ENCODE data around the gene DLG2.
"Not testable (repeated sequence)": the region's sequence is repeated elsewhere in the genome, so short reads cannot be mapped to it uniquely, and the experiment has no call there.

DLG2 gene

DNA sequence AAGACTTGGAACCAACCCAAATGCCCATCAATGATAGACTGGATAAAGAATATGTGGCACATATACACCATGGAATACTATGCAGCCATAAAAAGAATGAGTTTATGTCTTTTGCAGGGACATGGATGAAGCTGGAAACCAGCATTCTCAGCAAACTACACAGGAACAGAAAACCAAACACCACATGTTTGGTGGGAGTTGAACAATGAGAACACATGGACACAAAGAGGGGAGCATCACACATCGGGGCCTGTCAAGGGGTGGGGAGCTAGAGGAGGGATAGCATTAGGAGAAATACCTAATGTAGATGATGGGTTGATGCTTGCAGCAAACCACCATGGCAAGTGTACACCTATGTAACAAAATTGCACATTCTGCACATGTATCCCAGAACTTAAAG is 397.4 kb downstream of the DLG2 start:
- not testable (repeated sequence) for DNase-seq (ENCODE audit: low read depth)

DNA sequence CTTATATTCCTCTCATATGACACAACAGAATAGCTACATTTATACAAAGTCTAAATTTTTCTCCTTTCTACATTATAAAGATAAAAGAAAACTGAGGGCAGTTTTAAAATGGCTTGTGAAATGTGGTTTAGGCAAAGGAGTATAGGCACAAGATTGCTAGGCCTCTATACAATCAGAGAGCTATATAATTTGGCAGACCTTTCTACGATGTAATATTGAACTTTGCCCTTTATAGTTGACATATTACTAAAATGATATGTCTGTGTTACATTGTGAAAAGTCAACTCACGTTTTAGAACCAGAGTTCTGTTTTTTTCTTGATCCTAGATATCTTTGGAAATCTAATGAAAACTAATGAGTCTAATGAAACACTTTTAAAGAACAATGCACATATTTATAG is 430.2 kb downstream of the DLG2 start:
- no peak for DNase-seq (ENCODE audit: low read depth)

DNA sequence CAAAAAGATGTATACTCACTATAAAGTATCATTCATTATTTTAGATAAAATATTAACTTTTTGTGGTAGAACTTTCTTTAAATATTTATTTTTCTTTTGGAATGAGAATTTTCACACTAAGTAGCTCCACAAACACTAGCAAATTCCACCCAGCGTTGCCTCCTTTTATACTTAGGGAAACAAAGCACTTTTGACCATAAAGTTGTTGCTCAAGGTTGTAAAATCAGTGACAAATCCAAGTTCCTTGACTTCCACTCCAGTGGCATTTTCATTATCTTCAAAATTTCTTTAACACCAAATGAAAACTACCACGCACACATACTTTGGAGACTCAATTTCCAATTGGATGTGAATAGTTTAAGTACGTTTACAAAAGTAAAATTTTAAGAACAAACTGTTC is 431.2 kb downstream of the DLG2 start:
- DNase-seq (ENCODE audit: low read depth), result no peak

DNA sequence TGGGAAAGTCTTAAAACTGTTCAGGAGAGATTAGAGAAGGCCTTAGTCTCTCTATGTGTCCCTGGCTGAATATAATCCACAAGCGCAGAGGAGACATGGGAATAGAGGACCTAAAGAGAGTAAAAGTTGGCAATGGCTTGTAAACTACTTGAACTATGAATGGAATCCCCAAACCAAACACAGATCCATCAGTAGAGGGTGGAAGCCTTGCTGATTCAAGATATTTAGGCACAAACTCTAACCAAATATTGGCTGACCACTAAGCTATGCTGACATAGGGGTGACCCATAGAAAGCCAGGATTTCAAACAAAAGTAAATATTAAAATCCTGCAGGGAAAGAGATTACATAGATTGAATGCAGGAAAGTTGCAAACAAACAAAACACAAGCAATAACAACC is 439.2 kb downstream of the DLG2 start:
- no peak for DNase-seq (ENCODE audit: low read depth)

DNA sequence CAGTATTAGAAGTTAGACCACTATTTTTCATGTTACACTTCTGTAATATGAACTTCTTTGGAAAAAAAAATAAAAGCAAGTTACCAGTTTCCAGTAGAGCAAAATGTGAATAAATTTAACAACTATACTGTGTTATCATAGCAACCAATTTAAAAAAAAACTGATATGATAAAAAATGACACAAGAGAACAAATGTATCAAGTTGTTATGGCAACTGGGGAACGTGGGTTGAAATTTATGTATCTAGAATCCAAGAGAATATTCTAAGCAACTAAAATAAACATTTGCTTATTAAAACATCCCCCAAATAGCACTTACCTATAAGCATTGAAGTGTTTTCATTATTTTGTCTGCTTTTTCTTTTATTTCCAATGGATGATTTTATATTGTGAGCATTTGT is 442.4 kb downstream of the DLG2 start:
- DNase-seq (ENCODE audit: low read depth), result no peak

DNA sequence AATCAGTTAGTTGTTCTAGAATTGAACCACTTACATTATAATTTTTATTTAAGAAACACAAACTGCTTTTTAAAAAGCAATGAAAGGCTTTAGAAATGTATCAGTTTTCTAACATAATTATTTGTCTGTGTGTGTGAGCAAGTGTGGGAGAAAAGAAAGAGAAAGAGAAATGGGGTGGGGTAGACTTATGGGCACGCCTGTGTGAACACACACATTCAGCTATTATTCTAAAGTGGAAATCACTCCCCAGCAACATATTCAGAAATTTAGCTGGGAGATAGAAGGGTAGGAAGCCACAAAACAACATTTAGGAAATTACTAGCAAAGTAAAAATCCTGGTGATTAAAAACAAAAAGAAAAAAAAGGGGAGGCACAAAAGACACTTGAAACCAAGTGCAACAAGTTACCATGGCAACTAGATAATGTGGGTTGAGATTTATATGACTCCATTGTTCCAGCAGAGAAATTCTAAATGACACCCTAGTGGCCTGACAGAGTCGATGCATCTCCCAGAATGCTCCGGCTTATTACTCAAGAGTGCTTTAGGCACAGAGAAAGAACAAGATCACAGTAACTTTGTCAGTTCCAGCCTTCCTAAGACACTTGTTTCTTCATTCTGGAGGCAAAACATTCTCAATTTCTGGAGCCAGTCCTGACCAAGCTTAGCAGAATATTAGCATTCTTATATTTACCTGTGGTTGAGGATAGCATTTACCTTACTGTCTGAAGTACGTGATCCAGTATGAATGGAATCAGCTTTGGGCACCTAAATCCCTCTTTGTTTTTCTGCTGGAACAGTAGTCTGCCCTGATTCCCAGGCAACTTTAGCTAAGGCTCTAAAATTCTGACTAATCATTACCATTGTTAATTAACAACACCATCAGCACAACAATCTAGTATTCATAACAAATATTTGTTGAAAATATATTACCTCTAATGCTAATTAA is 444.4 kb downstream of the DLG2 start:
- DNase-seq (ENCODE audit: low read depth), result no peak

DNA sequence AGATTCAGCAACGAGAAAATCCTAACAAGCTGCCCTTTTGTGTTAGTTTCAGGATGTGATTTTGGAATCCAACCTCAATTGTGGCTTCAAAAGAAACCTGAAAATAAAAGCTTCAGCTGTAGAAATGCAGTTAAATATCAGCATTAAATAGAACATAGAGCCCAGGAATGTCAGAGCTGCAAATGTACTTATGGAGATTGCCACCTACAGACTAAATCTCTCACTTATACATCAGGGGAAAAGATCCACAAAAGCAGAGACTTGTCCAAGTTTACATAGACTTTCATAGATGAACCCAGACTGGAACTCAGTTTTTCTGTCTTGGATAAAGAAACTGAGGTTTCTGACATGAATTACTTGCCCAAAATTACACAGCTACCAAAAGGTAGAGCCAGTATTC is 446.6 kb downstream of the DLG2 start:
- no peak for DNase-seq (ENCODE audit: low read depth)

DNA sequence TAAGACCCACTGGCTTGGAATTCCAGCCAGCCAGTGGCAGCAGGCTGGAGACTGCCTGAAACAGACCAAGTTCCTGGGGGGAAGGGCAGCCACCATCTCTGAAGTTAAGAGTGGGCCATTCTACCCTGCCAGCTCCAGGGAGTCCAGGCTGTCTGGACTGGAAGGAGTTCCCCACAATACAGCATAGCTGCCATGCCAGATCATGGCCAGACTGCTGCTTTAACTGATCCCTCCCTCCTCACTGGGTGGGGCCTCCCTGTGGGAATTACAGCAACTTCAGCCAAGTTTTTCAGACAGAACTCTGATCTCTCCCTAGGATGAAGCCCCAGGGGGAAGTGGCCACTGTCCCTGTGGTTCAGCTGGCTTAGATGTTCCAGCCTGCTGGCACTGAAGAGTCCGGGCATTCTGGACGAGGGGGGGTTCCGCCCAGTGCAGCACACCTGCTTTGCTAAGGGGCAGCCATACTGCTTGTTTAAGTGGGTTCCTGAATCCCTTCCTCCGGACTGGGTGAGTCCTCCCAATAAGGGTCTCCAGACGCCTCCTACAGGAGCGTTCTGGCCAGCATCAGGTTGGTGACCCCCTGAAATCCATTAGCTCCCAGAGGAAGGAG is 455.4 kb downstream of the DLG2 start:
- DNase-seq (ENCODE audit: low read depth), result no peak

DNA sequence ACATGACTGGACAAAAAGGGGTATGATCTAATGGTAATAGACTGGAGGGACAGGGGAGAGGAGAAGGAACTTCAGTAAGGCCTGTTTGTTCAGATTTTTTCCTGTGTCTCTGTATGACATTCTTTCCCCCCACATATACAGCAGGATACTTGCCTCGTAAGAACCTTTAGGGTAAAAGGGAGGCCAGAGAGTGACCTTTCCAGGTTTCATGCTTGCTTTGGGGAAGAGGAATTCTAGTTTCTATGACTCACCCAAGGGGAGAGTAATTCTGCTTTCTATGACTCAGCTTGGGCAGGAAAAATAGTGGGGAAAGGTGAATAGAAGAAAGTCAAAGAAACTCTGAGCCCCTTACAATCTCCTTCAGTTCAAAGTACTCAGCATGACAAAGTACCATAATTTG is 457.0 kb downstream of the DLG2 start:
- peak; percentile 59 for DNase-seq (ENCODE audit: low read depth)

DNA sequence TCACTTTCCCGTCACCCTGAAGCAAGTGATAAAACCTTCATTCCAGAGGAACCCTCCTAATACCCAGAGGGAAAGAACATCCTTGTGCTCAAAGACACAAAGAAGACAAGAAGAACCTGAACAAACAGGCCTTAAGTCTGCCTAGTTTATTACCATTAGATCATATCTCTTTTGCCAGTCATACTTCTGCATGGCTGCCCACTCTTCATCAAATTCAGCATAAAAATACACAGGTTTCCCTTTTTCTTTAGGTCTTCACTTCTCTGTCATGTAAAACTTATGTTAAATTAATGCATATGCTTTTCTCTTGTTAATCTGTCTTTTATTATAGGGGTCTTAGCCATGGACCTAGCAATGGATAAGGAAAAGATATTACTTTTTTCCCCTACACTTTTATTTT is 459.7 kb downstream of the DLG2 start:
- no peak for DNase-seq (ENCODE audit: low read depth)

DNA sequence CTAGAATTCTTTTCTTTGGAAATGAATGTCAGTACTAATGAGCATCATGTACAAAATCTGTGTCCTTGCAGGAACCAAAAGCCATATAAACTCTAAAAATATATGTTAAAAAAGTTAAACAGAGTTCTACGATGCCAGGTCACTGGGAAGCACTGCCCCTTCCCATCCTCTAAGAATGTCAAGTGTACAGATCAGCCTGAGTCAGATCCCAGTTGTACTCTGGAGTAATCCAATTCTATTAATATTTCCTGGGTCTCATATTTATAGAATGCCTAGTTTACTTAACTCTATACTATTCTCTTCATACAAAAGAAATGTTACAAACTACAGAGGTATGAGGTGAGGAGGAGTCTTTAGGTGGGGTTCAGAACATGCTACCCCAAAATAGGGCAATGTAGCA is 460.1 kb downstream of the DLG2 start:
- DNase-seq (ENCODE audit: low read depth), result no peak

DNA sequence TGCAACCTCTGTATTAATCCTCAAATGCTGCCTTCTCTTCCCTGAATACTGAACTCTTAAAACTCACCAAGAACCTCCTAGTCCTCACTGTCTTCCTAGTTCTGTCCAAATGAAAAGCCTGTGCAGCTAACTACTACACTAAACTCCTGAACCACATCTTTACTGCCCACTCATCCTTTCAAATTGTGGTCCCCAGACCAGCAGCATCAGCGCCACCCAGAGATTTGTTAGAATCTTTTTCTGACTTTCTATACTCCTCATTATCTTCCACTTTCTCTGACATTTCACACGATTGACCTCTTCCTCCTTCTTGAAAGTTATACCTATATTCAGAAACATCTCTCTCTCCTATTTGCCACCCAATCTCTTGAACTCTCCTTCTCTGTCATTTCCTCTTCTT is 461.3 kb downstream of the DLG2 start:
- DNase-seq (ENCODE audit: low read depth), result no peak

DNA sequence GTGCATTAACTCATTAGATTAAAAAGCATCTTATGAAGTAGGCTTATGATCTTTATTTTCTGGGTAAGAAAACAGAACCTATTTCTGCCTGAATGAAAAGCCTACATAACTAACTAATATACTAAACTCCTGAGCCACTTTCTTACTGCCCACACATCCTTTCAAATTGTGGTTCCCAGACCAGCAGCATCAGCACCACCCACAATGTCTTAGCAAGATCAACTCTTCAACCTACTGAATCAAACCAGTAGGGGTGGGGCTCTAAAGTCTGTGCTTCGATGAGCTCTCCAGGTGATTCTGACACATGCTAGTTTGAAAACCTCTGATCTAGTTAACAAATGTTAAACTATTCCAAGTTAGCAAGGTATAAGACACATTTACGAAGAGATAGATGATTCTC is 462.4 kb downstream of the DLG2 start:
- DNase-seq (ENCODE audit: low read depth), result no peak

DNA sequence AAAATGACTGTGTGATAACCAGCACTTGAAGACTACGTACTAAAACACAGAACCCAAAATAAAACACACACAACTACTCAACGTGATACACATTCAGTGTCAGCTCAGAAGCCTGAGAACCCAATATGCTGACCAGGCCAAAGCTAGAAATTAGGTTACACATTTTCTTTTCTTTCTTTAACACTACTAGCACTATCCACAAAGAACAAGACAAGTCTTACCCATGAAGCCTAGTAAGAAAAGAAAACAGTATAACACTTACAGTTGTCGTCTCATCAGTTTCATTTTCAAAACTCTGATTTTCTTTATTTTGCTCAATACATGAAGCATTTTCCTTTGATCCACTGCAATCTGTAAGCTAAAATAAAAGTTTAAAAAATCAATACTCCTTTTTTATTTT is 472.9 kb downstream of the DLG2 start:
- DNase-seq (ENCODE audit: low read depth), result no peak

DNA sequence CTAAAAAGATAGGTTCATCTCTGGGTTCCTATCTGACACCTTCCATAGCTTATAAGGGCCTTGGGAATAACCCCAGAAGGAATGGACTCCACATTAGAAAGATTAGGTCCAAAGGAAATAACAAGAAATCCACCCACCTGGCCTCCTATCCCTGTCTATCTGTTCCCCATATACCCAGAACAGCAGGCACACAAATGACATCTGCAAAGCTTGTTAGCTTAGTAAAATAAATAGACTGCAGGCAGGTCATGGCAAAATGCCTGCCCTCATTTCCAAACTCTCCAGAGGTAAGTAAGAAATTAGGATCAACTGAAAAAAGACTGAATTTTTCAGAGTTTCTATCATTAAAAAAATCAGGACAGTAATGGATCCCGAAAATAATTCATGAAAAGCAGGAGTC is 489.5 kb downstream of the DLG2 start:
- DNase-seq (ENCODE audit: low read depth), result no peak

DNA sequence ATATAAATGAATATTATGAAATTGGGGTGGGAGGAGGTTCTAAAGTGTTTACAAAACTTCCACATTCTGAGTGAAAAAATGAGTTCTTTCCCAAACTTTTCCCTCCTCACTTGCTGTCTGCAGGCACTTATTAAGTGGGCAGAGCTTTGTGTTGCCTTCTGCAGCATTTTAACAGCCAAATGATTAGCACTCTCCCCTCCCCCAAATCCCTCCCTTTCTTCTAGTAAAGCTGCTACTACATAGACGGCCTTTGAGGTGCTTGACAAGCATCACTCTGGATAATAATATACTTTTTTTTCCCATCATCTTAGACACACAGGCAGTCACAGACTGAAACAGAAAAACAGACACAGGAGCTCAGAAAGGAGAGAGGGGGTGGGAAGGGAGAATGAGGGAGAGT is 493.5 kb downstream of the DLG2 start:
- DNase-seq (ENCODE audit: low read depth), result no peak

DNA sequence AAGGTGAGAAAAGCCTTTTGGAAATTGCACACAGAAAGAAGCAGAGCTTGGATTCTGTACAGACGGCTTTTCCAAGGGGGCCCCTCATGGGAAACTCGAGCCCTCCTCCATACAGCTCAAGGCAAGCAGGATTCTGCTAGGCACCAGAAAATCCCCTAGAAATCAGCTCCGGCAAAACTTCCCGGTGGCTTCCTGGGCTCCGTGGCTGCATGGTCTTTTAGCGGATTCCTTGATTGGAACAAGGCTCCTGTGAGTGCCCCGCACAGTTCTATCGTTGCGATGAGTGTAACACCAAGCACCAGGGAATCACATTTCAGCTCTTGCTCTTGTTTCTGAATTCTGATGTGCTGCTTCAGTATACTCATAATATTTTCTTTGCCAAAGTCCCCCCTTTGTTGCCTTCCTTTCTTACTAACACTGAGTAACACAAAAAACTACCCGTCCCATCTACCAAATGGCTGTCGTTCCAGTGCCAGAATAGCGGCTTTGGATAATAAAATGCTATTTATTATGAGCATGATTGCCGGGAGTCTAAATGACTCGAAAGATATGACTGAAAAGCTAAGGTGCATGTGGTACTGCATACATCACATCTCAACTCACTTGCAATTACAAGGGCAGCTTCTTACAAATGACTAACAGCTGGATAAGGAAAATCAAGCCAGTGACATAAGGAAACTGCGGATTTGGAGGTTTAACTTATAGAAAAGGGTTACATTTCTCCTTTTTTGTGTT is 494.1 kb downstream of the DLG2 start:
- DNase-seq (ENCODE audit: low read depth), result no peak

DNA sequence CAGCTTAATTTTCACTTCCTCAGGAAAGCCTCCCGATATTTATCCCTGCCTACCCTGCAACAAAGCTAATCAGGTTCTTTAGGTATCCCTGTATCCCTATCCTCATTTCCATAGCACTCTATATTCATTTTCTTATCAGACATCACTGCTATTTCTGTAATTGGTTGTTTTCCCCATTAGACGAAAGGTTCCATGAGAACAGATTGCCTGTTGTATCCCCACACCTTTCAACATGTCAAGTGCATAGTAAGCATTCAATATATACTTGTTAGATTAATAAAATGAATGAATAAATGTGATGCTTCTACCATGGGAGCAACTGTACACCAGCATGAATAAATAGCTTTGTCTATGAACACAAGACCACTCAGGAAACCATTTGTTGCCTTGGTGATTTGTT is 499.8 kb downstream of the DLG2 start:
- no peak for DNase-seq (ENCODE audit: low read depth)

DNA sequence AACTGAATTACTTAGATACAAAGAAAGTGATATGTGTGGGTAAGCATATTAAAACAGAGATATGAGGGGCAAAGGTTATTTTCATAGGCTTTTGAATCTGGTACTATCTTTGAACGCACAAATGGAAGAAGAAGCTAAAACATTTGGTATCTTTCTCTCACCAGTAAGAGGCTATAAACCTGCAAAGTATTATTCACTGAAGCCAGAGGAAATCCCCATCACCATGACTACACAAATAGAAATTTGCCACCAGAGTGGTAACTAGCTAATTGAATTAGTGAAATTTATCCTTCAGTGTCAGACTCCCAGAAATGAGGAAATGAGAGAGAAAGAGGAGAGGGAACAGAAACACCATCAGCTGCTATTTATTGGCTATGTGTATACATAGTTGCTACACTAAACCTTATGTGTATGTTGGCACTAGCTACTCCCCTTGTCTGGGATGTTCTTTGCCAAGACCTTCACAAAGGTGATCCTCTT is 503.4 kb downstream of the DLG2 start:
- DNase-seq (ENCODE audit: low read depth), result no peak

DNA sequence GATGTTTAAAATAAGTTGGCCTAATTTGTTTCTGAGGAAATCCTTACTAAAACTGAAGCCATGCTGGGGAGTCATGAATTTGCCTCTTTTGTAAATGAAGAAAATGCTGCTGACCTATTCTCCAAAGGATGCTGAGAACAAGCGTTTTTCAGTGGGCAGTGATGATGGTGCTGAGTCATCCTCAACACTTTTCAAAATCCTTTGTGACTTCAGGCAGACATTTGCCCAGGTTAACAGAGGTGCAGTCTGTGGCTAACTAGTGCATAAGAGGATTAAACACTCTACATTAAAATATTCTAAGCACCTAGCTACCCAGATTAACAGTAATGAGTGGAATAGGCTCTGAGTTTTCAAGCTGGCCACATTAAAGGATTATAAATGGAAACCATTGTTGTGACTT is 509.0 kb downstream of the DLG2 start:
- DNase-seq (ENCODE audit: low read depth), result no peak

DNA sequence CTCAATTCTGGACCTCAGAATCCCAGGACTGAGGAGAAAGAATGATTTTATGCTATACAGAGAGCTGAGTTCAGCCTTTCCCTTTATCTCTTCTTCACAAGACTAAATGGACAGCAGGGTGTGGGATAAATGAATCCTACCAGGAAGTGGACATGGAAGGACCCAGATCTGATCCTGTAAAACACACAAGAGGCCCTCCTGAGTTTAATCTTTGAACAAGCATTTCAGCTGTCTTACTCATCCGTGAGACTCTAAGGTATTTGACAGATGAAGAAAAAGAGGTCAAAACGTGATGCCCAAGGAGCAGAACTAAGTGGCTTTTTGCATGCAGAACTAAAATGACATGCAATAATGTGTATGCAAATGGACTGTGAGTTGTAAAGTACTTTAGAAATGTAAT is 511.3 kb downstream of the DLG2 start:
- DNase-seq (ENCODE audit: low read depth), result no peak

DNA sequence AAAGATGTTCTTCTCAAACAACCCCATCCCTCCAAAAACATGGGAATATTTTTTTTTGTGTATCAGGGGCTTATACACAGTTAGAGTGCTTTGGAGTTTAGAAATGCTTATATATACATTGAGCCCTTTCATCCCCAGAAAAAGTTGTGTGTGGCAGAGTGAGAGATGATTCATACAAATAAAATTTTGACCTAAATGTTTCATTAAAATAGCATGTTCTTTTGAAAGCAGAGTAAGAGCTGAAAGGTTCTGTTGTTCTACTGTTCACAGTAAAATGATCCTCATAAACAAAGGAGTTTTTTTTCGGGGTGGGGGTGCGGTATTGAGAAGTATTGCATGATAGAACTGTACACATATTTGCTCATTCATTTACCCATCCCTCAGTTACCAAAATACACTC is 512.4 kb downstream of the DLG2 start:
- DNase-seq (ENCODE audit: low read depth), result peak; percentile 28

DNA sequence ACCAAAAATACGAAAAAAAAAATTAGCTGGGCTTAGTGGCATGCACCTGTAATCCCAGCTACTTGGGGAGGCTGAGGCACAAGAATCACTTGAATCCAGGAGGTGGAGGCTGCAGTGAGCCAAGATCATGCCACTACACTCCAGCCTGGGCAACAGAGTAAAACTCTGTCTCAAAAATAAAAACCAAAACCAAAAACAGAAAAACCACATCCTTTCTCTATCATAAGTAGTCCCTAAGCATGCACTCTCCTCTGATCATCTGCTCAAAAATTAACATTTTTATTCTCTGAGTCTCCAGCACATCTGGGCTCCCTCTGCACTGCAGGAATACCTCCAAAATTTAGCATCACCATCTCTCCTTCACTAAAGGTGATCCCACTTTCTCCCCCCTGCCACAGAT is 516.9 kb downstream of the DLG2 start:
- not testable (repeated sequence) for DNase-seq (ENCODE audit: low read depth)
